HG02642 (cell line): ENCODE data around the gene CCDC33.

ENCODE experiments used
- ATAC-seq: cut with Tn5 transposase; IDR thresholded peaks from one replicate; pipeline ENCODE4 v1.9.1; 2021; ENCODE audit warnings: mild to moderate bottlenecking; ENCODE audit not compliant: unreplicated experiment, poor library complexity

The CCDC33 gene

DNA sequence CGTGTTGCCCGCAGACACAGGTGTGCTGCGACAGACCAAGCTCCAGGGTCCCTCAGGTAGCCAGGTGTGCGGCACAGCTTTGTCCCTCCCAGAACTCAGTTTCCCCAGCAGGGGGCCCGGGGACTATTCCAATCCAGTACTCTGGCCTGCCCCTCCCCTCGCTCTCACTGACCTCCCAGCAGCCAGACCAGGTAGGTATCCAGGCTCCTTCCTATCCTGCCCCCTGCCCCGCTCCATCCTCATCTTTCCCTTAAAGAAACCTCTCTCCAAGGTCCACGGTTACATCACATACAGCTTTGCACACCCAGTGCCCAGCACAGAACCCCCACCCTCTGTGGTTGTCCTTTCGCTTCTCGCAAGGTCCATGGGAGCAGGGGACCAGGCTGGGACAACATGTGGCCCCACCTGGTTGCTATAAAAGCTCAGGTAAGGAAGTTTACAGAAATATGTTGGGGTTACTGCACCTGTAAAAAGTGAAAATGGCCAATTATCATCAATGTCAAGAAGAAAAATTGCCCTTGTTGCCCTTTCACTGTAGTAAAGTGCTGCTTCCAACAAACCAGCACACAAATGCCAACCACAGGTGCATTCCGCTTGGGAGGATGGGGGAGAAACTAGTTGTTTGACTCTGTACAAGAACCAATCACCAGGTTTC, 138.6 kb downstream of the CCDC33 start:
- ATAC-seq = no peak

DNA sequence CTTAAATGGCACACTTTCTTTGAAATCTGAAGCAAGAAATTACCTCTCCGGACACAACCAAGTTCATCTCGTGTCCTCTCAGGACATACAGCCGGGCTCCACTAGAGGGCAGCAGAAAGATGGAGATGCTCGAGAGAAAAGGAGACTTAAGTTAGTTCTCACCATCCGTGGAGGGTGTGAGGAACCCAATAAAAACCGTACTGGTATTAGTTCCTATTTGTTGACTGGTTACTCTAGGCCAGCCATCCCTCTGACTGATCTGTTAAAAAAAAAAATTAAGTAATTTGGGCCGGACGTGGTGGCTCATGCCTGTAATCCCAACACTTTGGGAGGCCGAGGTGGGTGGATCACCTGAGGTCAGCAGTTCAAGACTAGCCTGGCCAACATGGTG, 139.2 kb downstream of the CCDC33 start:
- ATAC-seq = no peak

DNA sequence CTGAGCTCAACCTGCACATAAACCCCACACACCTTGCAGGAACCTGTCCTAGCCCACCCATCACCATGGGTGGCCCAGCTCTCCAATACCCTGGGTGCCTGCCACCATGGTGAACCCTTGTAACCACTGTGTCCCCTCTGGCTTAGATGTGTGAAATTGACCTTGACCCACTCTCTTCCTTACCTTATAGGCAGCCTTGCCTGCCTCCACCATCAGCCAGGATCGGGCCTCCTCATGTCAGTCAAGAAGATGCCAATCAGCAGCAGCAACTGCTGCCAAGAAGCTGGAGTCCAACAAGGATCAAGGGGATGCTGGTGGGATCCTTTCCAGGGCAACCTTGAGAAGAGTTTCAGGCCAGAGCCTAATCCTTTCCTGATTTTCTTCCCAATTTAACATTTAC, 140.1 kb downstream of the CCDC33 start:
- no peak for ATAC-seq

DNA sequence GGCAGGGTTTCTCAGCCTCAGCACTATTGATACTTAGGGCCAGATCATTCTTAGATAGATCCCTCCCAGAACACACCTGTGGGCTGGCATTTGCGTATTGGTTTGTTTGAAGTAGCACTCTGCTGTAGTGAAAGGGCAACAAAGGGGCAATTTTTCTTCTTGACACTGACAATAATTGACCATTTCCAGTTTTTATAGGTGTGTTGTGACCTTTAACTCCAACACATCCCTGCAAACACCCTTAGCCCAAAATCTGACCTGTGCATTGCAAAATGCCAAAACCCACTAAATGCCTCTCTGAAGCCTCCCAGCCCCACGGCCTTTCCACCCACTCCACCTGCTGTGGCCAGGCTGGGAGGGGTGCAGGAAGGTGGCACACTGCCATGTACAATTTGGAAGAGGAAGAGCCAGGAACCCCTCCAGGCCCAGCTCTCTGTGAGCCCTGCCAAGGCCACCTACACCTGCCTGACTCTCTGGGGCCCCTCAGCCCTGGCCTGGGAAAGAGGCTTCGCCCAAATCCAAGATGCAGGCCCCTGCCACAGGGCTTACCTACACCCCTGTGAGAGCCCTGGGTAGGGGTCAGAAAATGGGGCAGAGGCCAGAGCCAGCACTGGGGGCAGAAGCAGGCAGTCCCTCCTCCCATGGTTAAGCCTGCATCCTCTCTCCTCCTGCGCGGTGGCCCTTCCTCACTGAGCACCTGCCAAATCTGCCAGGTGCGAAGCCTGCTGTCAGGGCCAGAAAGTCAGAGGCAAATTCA, 140.9 kb downstream of the CCDC33 start:
- no peak for ATAC-seq

DNA sequence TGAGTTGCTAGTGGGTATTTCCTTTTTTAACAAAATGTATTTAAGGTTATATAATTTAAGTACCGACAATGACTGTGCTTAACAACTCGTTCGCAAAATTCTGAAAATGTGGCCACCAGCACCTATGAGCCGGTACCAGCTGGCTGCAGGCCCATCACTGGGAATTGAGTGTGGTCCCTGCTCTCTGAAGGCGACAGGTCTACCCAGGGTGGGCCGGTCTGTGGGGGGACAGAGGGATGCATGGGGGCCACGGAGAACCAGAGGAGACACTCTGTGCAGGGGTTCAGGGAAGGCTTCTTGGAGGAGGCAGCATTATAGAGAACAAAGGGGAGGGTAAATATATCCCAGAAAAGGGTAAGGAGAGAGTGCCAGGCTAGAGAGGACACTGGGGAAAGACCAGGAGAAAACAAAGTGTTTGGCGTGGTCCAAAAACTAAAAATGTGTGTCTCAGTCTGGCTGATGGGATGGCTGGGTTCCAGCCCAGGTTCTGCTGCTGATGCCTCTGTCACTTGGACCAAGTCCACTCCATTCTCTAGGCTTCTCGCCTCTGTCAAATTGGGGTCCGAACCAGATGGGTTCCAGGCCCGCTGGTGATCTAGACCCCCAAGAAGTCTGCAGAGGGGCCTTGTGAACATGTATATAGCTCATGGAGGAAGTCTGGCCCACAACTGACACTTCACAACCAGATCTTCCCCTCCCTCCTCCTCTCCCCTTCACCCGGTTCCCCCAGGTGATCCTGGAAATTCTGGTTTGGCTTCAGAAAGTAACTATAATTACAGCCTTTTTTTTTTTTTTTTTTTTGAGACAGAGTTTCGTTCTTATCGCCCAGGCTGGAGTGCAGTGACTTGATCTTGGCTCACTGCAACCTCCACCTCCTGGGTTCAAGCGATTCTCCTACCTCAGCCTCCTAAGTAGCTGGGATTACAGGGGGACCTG, 142.0 kb downstream of the CCDC33 start:
- ATAC-seq = no peak

DNA sequence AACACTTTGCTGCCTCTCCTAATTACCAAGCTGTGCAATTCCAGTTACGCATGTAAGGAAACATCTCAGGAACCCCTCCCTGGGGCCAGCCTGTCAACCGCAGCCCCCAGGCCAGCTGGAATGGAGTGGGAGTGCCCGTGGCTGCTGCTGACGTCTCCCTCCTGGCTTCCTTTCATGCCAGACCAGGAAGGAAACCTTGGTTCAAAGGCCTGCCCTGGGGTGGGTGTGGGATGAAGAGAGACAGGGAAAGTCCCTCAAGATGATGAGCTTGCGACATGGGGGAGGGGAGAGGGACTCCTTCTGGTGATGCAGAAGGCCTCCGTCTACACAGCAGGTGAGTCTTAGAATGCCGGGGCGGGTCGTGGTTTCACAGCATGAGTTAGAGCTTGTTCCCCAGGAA, 142.7 kb downstream of the CCDC33 start:
- no peak for ATAC-seq

DNA sequence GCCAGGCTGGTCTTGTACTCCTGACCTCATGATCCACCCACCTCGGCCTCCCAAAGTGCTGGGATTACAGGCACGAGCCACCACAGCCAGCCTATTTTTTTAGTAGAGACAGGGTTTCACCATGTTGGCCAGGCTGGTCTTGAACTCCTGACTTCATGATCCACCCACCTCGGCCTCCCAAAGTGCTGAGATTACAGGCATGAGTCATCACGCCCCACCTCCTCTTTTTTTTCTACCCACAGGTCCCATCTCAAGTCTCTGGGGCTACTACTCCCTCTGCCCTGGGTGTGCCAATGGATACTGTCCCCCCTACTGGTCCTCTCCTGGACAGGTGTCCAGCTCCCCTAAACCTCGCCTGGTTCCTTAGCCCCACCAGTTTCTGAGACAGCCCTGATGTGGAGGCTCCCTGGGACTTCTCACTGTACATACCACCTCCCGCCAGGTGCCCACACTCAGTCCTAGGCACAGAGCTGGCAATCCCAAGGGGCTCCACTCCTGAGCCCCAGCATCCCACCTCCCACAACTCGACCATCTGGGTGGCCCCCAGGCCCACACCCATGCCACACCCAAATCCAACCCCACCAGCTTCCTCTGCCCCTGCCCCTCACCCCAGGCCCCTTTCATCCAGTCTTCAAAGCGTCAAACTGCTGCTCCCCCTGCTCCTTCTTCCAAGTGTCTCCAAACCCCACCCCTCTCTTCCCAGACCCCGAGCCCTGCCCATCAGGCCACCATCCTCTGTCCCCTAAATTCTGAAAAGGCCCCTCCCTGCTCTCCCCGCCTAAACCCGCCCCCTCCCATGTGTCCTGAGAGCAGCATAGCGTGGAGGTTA, 144.4 kb downstream of the CCDC33 start:
- ATAC-seq = no peak

DNA sequence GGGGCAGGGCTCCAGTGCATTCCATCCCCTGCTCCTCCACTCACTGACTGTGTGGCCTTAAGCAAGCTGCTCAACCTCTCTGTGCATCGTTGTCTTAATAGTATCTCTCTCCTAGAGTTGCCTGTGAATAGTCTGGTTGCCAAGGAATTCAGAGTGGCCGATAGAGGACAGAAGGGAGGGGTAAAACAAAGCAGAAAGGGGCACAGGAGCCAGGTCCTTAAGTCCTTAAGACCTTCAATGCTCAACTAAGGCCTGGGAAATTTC, 145.0 kb downstream of the CCDC33 start:
- no peak for ATAC-seq

DNA sequence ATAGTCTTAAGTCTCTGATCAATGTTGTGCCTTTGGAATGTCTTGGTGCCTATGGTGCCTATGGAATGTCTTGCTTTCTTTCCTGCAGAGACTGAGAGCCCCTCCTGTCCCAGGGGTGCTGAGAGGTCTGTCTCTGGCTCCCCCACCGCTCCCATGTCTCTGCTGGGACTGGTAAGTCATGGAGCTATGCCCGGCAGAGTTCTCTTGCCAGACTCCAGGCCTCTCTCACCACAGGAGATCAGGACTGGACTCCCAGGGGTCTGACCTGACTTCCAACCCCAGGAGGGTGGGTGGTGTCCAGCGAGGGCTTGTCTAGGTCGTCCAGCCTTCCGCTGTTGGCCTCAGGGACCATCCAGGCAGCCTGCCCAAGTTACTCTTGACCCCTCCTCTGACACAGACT, 145.4 kb downstream of the CCDC33 start:
- ATAC-seq = no peak

DNA sequence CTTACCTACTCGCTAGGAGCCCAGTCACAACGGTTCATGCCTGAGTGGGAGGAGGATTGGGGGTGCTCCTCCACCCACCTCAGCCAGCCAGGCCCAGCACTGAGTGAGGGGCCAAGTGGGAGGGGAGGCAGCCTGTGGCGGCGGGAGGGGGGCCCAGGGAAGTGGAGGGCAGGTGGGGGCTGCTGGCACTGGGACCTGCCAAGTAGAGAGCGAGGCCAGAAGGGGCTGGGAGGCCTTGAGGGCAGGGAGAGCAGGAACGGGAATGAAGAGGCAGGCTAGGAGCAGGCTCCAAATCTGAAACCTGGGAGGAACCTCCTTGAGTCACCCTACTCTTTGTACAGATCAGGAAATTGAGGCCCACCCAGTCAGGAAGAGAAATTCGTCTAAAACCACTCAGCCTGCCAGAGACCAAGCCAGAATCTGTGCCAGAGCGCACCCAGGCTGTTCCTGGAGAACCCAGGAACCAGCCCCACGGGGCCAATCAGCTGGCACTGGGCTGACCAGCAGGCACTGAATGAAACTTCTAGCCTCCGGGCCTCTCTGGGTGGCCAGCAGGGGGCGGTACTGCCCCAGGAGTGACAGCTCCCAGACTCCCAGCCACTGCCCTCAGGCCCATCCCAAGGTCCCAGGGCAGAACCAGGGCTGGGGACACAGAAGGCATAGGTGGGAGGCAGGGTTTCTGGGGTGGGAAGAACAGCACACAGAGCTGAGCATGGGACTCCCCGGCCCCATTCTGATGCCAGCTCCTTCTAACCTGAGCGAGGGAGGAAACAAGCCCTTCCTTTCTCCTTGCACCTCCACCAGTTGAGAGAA, 146.1 kb downstream of the CCDC33 start:
- peak; percentile 43 for ATAC-seq

DNA sequence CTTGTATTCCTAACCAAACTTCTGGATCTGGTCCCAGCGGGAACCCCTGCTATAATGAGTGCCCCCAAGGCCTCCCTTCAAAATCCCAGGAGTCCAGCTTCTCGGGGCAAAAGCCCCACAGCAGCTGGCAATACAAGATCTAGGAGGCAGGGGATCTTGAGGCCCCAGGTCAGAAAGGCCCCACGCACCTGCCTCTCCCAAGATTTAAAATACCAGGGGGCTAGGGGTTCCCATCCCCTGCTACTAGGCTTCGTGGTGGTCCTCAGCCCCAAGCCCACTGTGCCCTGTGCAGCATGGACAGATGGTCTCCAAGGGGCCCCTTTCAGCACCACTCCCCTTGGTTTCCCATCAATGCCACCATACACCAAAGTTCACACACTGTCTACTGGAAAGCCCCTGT, 147.2 kb downstream of the CCDC33 start:
- ATAC-seq = no peak

DNA sequence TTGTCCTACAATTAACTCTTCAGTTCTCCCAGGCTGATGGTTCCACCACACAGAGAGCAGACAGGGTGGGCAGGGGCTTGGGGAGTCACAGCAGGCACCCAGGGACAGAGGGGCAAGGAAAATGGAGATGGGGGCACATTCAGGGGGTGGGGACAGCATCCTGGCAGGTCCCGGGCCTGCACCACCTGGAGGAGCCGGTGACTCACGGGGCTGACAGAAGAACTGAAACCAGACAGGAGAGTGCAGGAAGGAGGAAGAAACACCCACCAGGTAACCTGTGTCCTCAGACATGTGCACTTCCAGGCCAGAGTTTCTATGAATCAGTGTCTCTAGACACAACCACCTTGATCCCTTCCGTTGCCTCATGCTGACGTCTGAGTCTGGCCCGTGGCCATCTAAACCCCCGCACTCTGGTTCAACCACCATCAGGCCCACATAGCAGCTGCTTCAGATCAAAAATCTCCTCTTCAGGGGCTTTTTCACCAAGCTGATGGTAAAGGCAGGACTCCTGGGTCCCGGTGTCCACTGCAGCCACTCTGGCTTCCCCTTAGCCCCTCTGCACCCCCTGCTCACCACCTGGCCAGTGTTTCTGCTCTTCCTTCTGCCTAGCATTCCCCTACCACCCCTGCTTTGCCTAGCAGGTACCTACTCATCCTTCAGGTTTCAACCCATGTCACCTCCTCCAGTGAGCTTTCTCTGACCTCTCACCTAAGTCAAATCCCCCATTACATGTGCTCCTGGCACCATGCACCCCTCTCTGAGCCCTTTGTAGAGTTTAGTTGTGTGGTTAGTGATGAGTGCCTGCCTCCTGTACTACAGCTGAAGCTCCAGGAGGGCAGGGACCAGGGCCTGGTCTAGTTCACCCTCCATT, 147.8 kb downstream of the CCDC33 start:
- ATAC-seq = peak; percentile 33

DNA sequence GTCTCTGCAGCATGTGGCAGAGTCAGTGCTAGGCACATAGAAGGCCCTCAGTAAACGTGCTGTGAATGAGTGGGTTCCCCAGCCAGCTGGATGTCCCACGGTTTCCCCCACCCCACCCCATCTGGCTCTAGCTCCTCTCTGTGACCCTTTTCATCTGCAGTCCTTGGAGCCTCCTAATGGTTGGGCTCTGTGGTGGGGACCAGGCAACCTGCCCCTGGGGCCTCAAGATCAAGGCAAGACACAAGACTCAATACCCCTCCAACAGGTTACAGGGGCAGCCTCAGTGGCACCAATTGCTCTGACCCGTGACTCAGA, 148.4 kb downstream of the CCDC33 start:
- no peak for ATAC-seq

DNA sequence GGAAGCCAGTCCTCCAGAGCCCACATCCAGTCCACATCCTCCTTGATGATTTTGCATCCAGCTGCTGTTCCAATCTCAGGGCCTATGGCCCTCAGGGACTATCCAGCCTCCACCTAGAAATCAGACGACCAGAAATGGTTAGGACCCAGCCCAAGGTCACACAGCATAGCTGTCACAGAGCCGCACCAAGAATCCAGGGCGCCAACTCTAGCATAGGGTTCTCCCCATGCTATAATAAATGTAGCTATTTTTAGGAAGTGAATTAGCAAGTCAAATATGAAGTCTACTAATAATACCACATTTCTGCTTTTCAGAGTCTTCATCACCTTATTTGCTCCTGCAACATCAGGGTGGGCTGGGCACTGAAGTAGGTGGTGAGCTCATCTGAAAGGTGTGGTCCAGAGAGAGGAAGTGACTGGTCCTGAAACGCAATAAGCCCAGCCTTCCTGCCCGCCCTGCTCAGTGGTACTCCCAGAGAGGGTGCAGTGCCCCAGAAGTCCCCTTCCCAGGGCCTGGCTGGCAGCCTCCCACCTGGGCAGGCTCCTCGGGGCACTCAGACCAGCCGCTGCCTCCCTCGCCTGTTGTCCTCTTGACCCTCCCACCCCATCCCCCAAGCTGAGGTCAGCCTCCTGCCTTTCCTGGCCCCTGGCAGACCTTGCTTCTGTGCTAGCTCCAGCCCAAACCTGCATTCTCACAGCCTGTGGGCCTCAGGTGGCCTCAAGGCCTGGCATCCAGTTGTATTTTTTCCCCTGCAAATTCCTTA, 148.9 kb downstream of the CCDC33 start:
- ATAC-seq = peak; percentile 61

DNA sequence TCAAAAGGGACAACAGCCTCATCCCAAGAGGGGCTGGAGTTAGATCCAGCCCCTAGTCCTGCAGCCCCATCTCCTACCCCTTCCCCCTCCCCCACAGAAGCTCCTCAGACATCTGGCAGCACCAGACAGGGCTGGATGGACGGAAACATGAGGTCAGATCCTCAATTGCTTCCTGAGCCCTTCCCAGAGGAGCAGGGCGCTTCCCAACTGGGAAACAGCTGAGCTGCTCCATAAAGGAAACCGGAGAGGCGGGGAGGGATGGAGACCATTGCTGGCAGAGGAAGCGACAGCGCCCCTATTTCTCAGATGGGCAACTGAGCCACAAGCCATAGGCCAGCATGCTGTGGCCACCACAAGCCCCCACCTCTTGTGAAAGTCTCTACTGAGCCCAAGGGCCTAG, 149.6 kb downstream of the CCDC33 start:
- ATAC-seq = no peak
